Hindlimb muscle (tissue), 1 donor: ENCODE data around the gene LEF1. TPM values are rescaled to one million over a fixed set of nuclear protein-coding genes. Genes with fewer than 3 reads are reported as not detected.
A peak's percentile ranks its signal among the peaks of the same experiment; 100 is the strongest.

Source experiments
- DNase-seq: peaks from one replicate; pipeline ENCODE4 v3.0.0-alpha.2; 2013
- polyA plus RNA-seq: library from polyadenylated mRNA; unstranded; fragments of 120-200 nt; gene quantifications from one replicate; pipeline ENCODE4 v1.2.1, GENCODE V29; 2013; ENCODE audit not compliant: insufficient read length

Gene LEF1
- polyA plus RNA-seq, 1 donor: 5.5 TPM

DNA sequence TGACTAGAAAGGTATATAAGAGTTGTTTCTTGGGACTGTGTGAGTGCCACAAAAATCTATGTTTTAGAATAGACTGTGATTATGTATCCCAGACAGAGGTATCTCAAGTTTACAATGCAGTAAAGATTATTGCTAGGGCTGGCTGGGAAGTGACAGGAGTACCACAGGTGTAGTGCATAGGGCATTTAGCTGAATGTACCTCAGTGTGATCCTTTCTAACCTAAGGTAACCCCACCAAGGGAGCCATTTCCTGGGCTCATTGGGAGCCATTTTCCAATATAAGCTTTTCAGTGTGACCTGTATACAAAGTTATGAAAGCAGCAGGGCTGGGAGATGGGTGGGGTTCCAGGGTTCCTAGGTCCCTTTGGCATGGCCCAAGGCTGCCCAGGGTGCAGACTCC lies 6.1 kb upstream of the LEF1 start:
- DNase-seq: no peak

DNA sequence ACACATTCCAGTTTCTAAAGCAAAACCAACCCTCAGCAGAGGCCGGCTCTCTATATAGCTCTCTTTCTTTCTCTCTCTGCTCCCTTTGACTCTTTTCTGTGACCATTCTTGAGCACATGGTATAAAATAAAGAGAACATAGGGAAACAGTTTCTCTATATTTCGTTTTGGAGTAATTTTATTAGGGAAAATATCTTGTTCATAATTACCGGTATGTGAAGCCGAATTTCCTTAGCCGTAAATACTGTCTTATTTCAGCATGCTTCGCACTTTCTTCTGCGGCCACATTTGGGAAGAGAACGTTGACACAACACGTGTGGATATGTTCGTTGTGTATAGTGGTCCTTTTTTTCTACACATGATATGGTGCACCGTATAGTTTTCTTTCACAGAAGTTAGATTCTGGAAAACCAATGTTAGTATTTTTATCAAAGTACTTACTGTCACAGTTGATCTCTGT lies 4.9 kb upstream of the LEF1 start:
- DNase-seq: no peak

DNA sequence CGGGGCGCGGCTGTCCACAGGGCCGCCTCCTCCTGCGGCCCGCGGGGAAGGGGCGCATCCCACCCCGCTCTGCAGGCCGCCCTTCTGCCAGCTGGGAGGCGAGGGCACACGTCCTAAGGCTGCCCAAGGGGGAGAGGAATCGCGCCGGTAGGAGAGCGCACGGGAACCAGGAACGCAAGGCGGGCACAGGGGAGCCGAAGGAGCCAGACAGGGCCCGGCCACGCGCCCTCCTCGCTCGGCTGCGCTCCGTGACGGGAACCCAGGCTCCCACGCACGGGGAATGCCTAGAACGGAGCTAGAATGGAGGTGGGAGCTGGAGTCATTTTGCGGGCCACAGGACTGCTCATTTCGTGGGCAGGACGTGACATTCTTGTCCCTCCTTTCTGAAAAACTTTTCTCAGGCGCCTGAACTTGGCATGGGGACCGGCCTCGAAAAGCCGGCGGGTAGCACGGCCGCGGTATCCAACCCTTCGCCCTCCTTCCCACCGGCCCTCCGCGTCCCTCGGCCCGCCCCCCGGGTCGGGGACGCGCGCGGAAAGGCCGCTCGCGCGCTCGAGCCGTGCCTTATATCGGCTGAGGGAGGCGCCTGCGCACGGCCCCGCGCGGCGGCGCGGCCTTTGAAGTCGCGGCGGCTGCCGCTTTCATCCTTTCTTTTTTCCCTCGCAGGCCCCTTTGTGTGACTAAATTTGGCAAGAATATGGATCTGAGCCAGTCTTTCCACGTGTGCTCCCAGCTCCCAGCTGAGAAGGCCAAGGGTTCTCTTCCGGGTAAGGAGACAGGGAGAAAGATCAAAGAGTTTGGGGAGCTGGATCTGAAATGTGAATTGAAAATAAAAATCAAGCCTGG lies 4.2 kb upstream of the LEF1 start:
- peak; percentile 72 for DNase-seq

DNA sequence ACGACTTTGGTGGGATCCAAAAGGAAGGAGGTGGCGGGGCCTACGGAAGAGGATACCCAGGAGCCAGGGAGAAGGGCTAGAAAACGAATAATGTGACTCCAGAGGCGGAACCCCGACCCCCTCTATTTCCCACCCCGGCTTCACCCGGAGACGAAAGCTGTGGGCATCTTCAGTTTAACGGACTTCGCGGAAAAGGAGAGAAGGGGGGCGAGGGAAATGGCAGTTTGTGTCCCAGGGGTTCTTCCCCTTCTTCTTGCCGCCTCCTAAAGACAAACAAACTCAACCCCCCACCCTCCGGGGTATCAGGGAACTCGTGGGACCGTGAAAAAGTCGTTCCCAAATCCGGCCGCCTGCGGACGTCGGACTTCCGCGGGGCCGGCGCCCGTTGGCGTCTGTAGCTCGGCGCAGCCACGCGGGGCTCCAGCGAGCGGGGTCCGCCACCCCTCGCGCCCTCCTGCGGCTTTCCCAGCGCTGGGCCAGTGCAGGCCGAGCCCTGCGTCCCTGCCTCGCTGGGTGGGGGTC lies 3.6 kb upstream of the LEF1 start:
- DNase-seq: peak; percentile 27

DNA sequence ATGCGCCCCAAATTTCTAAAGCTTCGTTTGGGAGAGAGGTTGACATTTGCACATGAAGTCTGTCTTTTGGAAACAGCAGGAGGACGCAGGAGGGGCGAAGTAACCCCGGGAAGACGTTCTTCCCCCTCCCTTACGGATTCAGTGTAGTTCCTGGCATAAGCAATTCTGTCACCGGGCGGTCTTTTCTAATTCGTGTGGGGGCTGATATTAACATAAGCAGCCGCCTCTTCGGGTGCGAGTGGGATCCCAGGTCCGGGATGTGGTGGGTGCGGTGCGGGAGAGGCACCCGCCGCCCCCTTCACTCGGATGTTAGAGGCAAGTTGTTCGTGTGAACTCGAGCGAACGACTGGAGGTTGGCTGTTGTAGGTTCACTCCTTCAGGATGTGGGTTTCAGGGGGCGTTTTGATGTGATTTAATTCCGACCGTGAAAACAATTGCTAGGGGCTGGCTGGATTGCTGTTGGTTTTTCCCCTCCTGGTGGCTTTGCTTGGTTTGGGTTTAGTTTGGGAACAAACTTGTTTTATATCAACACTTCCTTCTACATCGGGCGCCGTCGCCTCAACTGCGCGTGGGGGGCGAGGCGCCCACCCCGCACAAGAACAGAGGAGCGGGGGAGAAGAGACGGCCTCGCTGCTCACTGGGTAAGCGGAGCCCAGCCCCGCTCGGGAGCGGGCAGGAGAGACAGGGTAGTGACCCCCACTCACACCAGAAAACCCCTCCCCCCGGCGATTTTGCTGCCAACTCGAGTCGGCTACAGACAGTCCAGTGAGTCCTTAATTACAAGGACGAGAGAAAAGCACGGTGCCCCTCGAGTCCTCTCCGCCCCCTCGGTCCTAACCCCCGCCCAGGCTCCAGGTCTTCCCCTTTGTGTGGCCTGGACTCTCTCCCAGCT lies 2.9 kb upstream of the LEF1 start:
- DNase-seq: no peak

- peak; percentile 22 for DNase-seq
These were observed 2.1 kb upstream of the LEF1 start for GRCh38 chr4:108170631-108171338.

- no peak for DNase-seq
These were observed 932 bp upstream of the LEF1 start for GRCh38 chr4:108169664-108170063.

DNA sequence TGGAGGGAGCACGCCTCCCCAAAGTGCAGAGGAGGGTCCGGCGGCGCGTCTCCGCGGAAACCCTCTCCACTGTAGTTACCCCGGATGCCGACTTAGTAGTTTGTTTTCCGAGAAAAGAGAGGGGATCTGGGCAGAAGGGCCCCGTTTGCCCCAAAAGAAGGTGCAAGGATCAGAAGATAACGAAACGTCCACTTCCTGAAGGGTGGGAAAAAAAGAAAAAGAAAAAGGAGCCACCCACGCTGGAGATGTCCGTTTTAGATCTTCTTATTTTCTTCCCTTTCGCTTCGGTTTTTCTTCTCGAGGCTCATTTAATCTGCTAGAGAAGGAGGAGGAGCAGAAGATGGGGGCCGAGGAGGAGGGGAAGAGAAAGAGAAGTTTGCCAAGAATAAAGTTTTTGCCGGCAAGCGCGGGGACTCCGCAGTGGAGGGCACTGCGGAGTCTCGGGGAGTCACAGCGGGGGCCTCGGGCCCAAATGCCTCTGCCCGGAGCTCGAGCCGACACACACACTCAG lies 517 bp downstream of the LEF1 start:
- peak; percentile 38 for DNase-seq

DNA sequence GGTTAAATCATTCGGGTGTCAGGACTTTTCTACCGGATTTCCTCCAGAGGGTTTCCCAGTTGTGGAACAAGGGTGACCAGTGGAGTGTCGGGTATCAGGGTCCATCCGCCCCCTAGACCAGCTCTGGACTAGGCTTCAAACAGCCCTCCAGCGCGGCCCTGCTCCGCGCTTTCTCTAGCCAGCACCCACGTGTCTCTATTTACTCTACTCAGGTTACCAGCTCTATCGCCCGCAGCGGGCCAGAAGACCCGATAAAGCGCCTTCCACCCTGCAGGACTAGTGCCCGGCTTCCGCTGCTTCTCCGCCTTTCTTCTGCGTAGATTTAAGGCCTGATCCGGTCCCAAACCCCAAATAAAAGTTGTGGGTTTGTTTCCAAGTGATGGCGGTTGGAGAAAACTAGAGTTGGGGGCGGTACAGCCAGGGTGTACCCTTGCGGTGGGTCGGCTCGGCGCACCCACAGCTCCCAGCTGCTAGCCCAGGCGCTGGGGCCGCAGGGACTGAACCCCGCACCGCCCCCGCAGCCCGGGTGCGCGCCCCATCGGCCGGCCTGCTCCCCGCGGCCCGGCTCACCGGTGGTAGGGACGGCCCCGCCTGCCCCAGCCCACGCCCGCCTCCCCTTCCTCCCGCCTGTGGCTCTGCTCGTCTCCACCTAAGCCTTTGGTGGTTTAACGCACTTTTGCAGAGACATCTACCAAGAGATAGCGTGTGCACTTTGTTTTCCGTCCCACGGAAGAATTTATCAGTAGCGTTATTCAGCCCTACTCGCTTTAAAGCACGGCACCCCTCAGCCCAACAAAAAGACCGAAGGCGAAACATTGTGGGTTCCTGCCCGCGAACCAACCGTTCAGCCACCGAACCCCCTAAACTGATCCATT lies 2.1 kb downstream of the LEF1 start:
- DNase-seq: no peak

GRCh38 chr4:108166038-108166437 lies 2.7 kb downstream of the LEF1 start:
- no peak for DNase-seq

DNA sequence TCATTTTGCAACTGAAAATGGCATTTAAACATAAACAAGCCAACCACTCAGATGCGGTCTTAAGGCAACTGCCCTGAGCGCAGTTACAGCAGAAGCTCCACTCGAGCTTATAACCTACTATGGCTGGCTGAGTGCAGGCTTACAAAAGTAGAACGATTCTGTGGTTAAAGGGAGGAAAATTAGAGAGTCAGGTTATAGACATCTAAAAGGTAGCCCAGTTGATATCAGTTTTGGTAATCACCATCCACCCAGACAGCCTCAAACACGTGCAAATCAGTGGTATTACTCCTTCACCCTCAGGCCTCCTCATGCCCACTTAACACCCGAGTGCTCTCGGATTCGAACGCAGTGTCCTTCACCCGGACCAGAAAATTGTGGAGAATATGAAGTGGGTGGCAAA lies 3.1 kb downstream of the LEF1 start:
- DNase-seq: no peak

DNA sequence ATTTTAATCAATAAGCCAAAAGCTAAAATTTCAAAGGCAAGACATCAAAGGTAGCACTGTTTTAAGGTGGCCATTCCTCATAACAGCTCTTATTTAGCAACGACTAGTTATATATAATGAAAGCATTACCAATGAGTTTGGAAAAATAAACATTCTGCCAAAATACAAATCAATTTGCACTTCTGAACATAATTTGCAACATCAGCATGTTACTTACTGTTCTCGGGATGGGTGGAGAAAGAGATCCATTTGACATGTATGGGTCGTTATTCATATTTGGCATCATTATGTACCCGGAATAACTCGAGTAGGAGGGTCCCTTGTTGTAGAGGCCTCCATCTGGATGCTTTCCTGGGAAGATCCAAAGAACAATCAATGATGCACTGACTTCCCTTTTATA lies 5.4 kb downstream of the LEF1 start:
- DNase-seq: no peak

GRCh38 chr4:108160741-108161352 lies 7.9 kb downstream of the LEF1 start:
- DNase-seq: no peak

GRCh38 chr4:108159845-108160244 lies 8.9 kb downstream of the LEF1 start:
- no peak for DNase-seq

- DNase-seq: no peak
These were observed 11.1 kb downstream of the LEF1 start for GRCh38 chr4:108157655-108158054.

DNA sequence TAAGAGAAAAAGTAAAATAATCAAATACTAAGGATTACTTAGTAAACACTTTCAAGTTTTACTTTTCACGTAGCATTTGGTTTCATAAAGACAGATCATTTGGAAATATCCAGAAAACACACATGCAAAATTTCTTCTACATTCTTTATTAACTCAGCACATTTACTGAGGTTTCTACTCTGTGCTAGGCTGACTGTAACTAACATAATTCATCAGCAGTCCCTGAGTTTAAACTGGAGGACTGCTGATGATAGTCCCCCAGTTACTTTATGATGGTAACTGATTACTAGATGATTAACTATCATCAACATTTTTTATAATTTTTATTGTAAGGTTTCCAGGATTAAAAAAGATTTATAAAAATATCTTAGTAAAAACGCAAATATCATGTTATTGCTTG lies 12.3 kb downstream of the LEF1 start:
- DNase-seq: no peak

DNA sequence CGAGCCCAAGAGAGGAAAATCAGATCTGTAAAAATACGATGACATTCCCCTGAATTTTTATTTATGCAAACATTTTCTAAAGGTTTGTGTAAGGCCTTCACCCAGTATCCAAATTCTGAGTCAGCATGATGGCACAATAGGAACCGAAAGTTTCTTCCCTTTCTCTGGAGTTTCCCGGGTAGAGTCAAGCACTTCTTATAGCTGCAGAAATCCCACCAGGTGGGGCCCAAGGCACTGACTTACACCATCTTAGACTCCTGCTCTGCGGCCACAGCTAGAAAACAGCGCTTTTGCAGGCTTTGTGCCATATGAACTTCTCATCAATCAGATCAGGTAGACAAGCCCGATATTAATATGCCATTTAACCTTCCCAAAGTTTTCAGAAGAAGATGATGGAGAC lies 13.4 kb downstream of the LEF1 start:
- DNase-seq: no peak

DNA sequence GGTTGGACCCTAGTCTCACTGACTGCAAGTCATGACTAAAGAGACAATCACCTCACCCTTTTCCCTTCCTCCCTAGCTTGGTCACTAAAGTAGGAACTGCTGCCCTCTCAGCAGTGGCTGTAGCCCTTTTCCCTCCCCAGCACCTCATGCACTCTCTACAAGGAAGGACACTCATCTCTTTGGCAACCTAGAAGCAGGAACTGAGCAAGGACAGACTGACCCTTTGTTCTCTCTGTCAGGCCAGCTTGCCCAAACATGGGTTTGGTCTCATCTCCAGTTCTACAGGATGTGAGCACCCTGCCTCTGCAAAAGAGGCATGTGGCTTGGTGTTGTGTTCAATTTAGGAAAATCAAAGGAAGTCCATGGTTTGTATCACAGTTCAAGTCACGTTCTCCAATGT lies 15.8 kb downstream of the LEF1 start:
- no peak for DNase-seq

DNA sequence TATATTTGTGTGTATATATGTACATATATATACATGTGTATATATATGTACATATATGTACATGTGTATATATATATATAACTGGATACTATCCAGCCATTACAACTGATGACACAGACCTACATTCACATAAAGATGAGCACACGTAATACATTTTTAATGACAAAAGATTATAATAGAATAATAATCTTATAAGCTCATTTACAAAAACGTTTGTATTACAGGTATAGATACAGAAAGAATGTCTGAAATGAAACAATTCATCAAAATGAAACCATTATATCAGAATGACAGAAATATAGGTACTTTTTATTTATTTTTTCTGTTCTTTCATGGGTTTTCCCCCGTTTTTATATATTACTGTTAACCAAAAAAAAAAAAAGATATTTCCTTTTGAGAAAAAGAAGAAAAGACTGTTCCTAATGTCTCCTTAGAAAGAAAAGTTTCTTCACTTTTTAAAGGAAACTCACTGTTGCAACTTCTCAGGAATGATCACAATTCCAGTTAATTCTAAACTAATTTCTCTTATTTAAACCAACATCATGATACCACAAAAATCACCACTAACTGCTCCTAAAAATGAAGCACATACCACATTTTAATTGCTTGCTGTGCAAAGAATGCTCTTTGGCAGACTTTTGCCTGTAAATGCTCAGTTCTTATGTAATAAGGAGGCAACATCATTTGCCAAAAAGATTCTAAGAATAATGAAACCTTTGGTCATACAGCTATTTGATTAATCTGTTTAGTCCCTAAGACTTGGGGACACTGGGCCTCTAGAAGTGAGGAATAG lies 18.9 kb downstream of the LEF1 start:
- DNase-seq: no peak

DNA sequence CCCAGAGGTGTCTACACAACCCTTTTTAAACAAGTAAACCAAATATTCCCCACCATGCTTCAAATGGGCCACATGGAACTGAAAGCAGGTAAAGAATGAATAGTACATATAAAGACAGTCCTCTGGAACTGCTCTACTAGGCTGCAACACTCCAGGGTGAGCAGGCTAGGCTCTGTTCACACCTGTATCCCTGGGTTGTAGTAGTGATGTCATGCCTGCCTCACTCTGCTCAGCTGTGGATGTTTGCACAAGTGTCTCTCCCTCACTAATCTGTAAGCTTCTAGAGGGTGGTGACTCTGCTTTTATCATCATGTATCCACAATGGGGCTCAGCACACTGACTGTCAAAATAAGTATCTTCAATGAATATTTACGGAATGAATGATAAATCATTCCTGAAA lies 20.4 kb downstream of the LEF1 start:
- no peak for DNase-seq
